HG03378 (cell line): ENCODE data around the gene BABAM1.
"Not testable (repeated sequence)": the region's sequence is repeated elsewhere in the genome, so short reads cannot be mapped to it uniquely, and the experiment has no call there.

ENCODE experiments used
- ATAC-seq: cut with Tn5 transposase; IDR thresholded peaks from one replicate; pipeline ENCODE4 v1.9.1; 2021; ENCODE audit warnings: mild to moderate bottlenecking, moderate library complexity; ENCODE audit not compliant: unreplicated experiment

BABAM1 gene

GRCh38 chr19:17268754-17269153, 1.5 kb downstream of the BABAM1 start:
- ATAC-seq: no peak

- not testable (repeated sequence) for ATAC-seq
Observed at GRCh38 chr19:17274892-17275291, 7.6 kb downstream of the BABAM1 start.

- no peak for ATAC-seq
Observed at GRCh38 chr19:17275441-17276175, 8.4 kb downstream of the BABAM1 start.

- no peak for ATAC-seq
Observed at GRCh38 chr19:17279436-17279835, 12.2 kb downstream of the BABAM1 start.

- ATAC-seq: no peak
Observed at GRCh38 chr19:17281391-17282304, 14.4 kb downstream of the BABAM1 start, which contains the start of gene ANKLE1. ANKLE1 (plus strand) TSS chr19:17281901; CDS start chr19:17281921, 20 bp downstream.

- ATAC-seq: no peak
Observed at GRCh38 chr19:17282488-17283125, 15.4 kb downstream of the BABAM1 start.

GRCh38 chr19:17283504-17283996, 16.3 kb downstream of the BABAM1 start:
- no peak for ATAC-seq

- no peak for ATAC-seq
Observed at GRCh38 chr19:17285415-17286135, 18.3 kb downstream of the BABAM1 start.

- no peak for ATAC-seq
Observed at GRCh38 chr19:17286263-17286662, 19.0 kb downstream of the BABAM1 start.

- ATAC-seq: no peak
Observed at GRCh38 chr19:17286752-17287151, 19.5 kb downstream of the BABAM1 start.

- ATAC-seq: no peak
Observed at GRCh38 chr19:17289489-17289888, 22.2 kb downstream of the BABAM1 start.

GRCh38 chr19:17292301-17293074, 25.2 kb downstream of the BABAM1 start:
- ATAC-seq: no peak

- ATAC-seq: no peak
Observed at GRCh38 chr19:17293605-17294004, 26.4 kb downstream of the BABAM1 start.

- ATAC-seq: no peak
Observed at GRCh38 chr19:17294051-17294891, 27.0 kb downstream of the BABAM1 start.

GRCh38 chr19:17295551-17295950, 28.3 kb downstream of the BABAM1 start:
- not testable (repeated sequence) for ATAC-seq

GRCh38 chr19:17296273-17296672, 29.0 kb downstream of the BABAM1 start:
- no peak for ATAC-seq

- no peak for ATAC-seq
Observed at GRCh38 chr19:17296976-17297375, 29.7 kb downstream of the BABAM1 start.

GRCh38 chr19:17300992-17301619, 33.9 kb downstream of the BABAM1 start:
- no peak for ATAC-seq
